Left ventricle myocardium inferior (tissue), 1 donor: Measurements from ENCODE around the gene CDH4. TPM values are rescaled to one million over a fixed set of nuclear protein-coding genes. Genes with fewer than 3 reads are reported as not detected.

Experiments used
- DNase-seq: peaks from one replicate; pipeline ENCODE4 v3.0.0-alpha.2; 2020
- H3K27ac ChIP-seq: fragments of 200-600 bp; replicated peaks from 2 replicates; pipeline ENCODE4 v1.8.0; 2021
- H3K27me3 ChIP-seq: fragments of 200-600 bp; 2 replicates; pipeline ENCODE4 v1.8.0; 2021; ENCODE audit warnings: low read depth
- H3K36me3 ChIP-seq: fragments of 200-600 bp; 2 replicates; pipeline ENCODE4 v1.8.0; 2021
- H3K4me1 ChIP-seq: fragments of 200-600 bp; 2 replicates; pipeline ENCODE4 v1.8.0; 2021
- H3K4me3 ChIP-seq: fragments of 200-600 bp; 2 replicates; pipeline ENCODE4 v1.8.0; 2021; ENCODE audit warnings: mild to moderate bottlenecking, moderate library complexity
- H3K9me3 ChIP-seq: fragments of 200-600 bp; replicated peaks from 2 replicates; pipeline ENCODE4 v1.8.0; 2021
- CTCF ChIP-seq: fragments of 200-600 bp; IDR thresholded peaks from 2 replicates; pipeline ENCODE4 v1.8.0; 2021; ENCODE audit warnings: antibody characterized with exemption, mild to moderate bottlenecking, borderline replicate concordance
- intact Hi-C: fragments of 100-400 bp; cut with micrococcal nuclease; formaldehyde crosslinking; loops from one replicate; pipeline ENCODE4 v1.11.0; 2022
- total RNA-seq: library from RNA; stranded (reverse); fragmentation: NEBNext Ultra II Directional; extraction: Animal tissue kit (Norgen Biotek cat#: 25700); gene quantifications from one replicate; pipeline ENCODE4 v1.2.1, GENCODE V29; 2021
- donor health status: DM: no; HTN: yes; CAD: no; lungs with severe emphysema.

The CDH4 gene
- total RNA-seq, 1 donor from 2014 or later = 0.05 TPM

GRCh38 chr20:61445138-61445537, 193.1 kb downstream of the CDH4 start:
- no peak for DNase-seq
- intact Hi-C loops = no loop called here
- peaks cover 80% of the 10 kb centered on the region for H3K27me3 ChIP-seq
- H3K4me1 ChIP-seq = no peaks in the 10 kb centered on the region
- TF ChIP-seq CTCF = no peak
- no peak overlapping the region for H3K27ac ChIP-seq
- no peaks in the 10 kb centered on the region for H3K36me3 ChIP-seq
- H3K4me3 ChIP-seq = no peak overlapping the region
- H3K9me3 ChIP-seq = no peaks in the 10 kb centered on the region

- no peak for TF ChIP-seq CTCF
- intact Hi-C loops = no loop called here
- Histone ChIP-seq H3K36me3 (no peaks in the 10 kb centered on the region), H3K27ac (no peak overlapping the region), H3K4me1 (no peaks in the 10 kb centered on the region), H3K27me3 (peaks cover 80% of the 10 kb centered on the region), H3K4me3 (no peak overlapping the region), H3K9me3 (no peaks in the 10 kb centered on the region)
- DNase-seq = no peak
These were observed 193.7 kb downstream of the CDH4 start for GRCh38 chr20:61445741-61446140.

GRCh38 chr20:61447952-61448351, 195.9 kb downstream of the CDH4 start:
- H3K27me3 ChIP-seq = peaks cover 84% of the 10 kb centered on the region
- intact Hi-C loops = no loop called here
- H3K27ac ChIP-seq = no peak overlapping the region

GRCh38 chr20:61448386-61448785, 196.3 kb downstream of the CDH4 start:
- Histone ChIP-seq H3K9me3 (no peaks in the 10 kb centered on the region), H3K4me3 (no peak overlapping the region), H3K27me3 (peaks cover 85% of the 10 kb centered on the region), H3K4me1 (no peaks in the 10 kb centered on the region), H3K36me3 (no peaks in the 10 kb centered on the region), H3K27ac (no peak overlapping the region)
- intact Hi-C loops = no loop called here
- TF ChIP-seq CTCF = no peak
- no peak for DNase-seq

More at GRCh38 chr20:61447952-61448351, 195.9 kb downstream of the CDH4 start:
- Histone ChIP-seq H3K9me3 (no peaks in the 10 kb centered on the region), H3K4me1 (no peaks in the 10 kb centered on the region), H3K4me3 (no peak overlapping the region), H3K36me3 (no peaks in the 10 kb centered on the region)
- no peak for DNase-seq
- no peak for TF ChIP-seq CTCF

- H3K9me3 ChIP-seq = no peaks in the 10 kb centered on the region
- H3K4me3 ChIP-seq = no peak overlapping the region
- no peaks in the 10 kb centered on the region for H3K36me3 ChIP-seq
- H3K27ac ChIP-seq = no peak overlapping the region
- no peaks in the 10 kb centered on the region for H3K4me1 ChIP-seq
- no peak for DNase-seq
- no peak for TF ChIP-seq CTCF
- intact Hi-C loops = no loop called here
- peaks cover 86% of the 10 kb centered on the region for H3K27me3 ChIP-seq
These were observed 197.1 kb downstream of the CDH4 start for GRCh38 chr20:61449057-61449609.

- H3K27ac ChIP-seq = no peak overlapping the region
- H3K27me3 ChIP-seq = peaks cover 86% of the 10 kb centered on the region
- intact Hi-C loops = no loop called here
- no peaks in the 10 kb centered on the region for H3K4me1 ChIP-seq
- no peaks in the 10 kb centered on the region for H3K9me3 ChIP-seq
- no peak overlapping the region for H3K4me3 ChIP-seq
- H3K36me3 ChIP-seq = no peaks in the 10 kb centered on the region
- no peak for DNase-seq
- TF ChIP-seq CTCF = no peak
These were observed 197.9 kb downstream of the CDH4 start for GRCh38 chr20:61449916-61450315.
